Left ventricle myocardium inferior (tissue), 1 donor: ENCODE data around the gene SERF1B. TPM values are rescaled to one million over a fixed set of nuclear protein-coding genes. Genes with fewer than 3 reads are reported as not detected.

ENCODE experiments used
- total RNA-seq: library from RNA; stranded (reverse); fragmentation: NEBNext Ultra II Directional; extraction: Animal tissue kit (Norgen Biotek cat#: 25700); gene quantifications from one replicate; pipeline ENCODE4 v1.2.1, GENCODE V29; 2021
- donor health status: DM: no; HTN: yes; CAD: no; lungs with severe emphysema.

The SERF1B gene
- total RNA-seq, 1 donor from 2014 or later, result 21.1 TPM

Other genes starting within 250 kb of the SERF1B start
- gene SMN2, start 24.4 kb downstream of the SERF1B start, total RNA-seq, result 31.3 TPM